ENCODE measurements around the gene MYO15A.

MYO15A gene

DNA sequence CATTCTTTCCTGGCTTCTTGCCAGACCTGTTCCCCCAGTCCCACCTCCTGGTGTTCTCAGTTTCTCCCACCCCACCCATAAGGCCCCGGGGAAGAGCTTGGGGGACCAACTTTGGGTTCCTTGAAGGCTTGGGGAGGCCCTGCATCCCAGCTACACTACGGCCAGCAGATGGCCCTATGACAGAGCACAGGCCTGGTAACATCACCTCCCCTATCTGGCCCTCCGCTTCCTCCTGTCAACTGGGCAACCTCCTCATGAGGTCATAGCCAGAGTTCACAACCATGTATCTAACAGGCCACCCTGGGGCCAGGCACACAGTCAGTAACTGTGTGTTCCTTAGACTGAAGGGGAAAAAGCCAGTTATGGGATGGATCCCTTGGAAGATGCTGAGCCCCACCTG, 31.4 kb downstream of the MYO15A start:
- TF ChIP-seq POLR2AphosphoS5 (IDR thresholded peaks at IDR 0.05; ENCODE audit: low read depth, low read length) (no peak), SIN3A (IDR thresholded peaks at IDR 0.05; ENCODE audit: borderline replicate concordance, insufficient read depth, low read length) (no peak), TAF1 (IDR thresholded peaks at IDR 0.05; ENCODE audit: borderline replicate concordance, insufficient read depth, low read length) (no peak), FOXP2 (optimal IDR thresholded peaks at IDR 0.05; ENCODE audit: borderline replicate concordance, extremely low read depth, extremely low read length, insufficient read depth) (no peak)
- TF ChIP-seq, protein P1, sequence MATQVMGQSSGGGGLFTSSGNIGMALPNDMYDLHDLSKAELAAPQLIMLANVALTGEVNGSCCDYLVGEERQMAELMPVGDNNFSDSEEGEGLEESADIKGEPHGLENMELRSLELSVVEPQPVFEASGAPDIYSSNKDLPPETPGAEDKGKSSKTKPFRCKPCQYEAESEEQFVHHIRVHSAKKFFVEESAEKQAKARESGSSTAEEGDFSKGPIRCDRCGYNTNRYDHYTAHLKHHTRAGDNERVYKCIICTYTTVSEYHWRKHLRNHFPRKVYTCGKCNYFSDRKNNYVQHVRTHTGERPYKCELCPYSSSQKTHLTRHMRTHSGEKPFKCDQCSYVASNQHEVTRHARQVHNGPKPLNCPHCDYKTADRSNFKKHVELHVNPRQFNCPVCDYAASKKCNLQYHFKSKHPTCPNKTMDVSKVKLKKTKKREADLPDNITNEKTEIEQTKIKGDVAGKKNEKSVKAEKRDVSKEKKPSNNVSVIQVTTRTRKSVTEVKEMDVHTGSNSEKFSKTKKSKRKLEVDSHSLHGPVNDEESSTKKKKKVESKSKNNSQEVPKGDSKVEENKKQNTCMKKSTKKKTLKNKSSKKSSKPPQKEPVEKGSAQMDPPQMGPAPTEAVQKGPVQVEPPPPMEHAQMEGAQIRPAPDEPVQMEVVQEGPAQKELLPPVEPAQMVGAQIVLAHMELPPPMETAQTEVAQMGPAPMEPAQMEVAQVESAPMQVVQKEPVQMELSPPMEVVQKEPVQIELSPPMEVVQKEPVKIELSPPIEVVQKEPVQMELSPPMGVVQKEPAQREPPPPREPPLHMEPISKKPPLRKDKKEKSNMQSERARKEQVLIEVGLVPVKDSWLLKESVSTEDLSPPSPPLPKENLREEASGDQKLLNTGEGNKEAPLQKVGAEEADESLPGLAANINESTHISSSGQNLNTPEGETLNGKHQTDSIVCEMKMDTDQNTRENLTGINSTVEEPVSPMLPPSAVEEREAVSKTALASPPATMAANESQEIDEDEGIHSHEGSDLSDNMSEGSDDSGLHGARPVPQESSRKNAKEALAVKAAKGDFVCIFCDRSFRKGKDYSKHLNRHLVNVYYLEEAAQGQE (IDR thresholded peaks at IDR 0.05; ENCODE audit: insufficient read depth in 1 of 2, low read depth in 2 of 2, low read length in 2 of 2): no peak

DNA sequence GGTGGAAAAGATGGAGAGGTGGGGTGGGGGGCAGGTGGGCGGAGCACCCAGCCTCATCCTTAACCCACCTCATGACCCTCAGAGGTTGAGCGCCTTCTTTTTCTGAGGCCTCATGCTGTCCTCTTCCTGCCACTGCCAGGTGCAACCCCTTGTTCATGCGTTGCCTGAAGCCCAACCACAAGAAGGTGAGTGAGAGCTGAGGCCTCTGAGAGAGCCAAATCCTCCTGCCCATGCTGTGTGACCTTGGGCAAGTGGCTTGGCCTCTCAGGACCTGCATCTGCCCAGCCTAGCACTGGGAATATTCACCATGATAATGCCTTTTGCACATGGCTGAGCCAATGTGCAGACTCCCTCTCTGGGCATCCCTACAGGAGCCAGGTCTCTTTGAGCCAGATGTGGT, 32.1 kb downstream of the MYO15A start:
- no peak for TF ChIP-seq FOXP2 (optimal IDR thresholded peaks at IDR 0.05; ENCODE audit: borderline replicate concordance, extremely low read depth, extremely low read length, insufficient read depth)
- TF ChIP-seq, protein P1 (IDR thresholded peaks at IDR 0.05; ENCODE audit: insufficient read depth in 1 of 2, low read depth in 2 of 2, low read length in 2 of 2): no peak
- TF ChIP-seq SIN3A (IDR thresholded peaks at IDR 0.05; ENCODE audit: borderline replicate concordance, insufficient read depth, low read length): no peak
- TF ChIP-seq POLR2AphosphoS5 (IDR thresholded peaks at IDR 0.05; ENCODE audit: low read depth, low read length): no peak
- TF ChIP-seq TAF1 (IDR thresholded peaks at IDR 0.05; ENCODE audit: borderline replicate concordance, insufficient read depth, low read length): no peak

DNA sequence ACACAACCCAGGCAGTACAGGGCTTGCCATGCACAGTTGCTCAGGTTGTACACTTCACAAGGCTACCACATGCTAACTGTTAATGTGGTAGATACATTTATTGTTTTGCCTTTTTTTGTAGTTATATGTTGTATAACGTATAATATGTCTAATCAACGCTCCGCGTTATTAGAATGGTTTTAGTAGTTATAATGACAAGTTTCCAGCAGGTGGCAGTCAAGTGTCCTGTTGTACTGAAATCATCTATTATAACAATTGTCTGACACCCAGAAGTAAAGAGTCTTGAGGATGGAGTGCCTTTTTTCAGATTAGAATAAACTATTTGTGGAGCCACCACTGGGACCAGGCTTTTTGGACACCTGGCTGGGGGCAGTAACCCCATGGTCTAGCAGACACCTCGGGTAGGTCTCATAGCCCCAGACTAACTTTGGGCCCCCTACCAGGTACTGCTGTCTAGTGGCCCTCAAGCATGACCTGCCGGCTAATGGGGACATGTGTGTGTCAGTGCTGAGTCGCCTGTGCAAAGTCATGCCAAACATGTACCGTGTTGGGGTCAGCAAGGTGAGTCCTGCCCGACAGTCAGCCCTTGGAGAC, 32.8 kb downstream of the MYO15A start:
- TF ChIP-seq SIN3A (IDR thresholded peaks at IDR 0.05; ENCODE audit: borderline replicate concordance, insufficient read depth, low read length) (no peak), POLR2AphosphoS5 (IDR thresholded peaks at IDR 0.05; ENCODE audit: low read depth, low read length) (no peak), TAF1 (IDR thresholded peaks at IDR 0.05; ENCODE audit: borderline replicate concordance, insufficient read depth, low read length) (no peak), FOXP2 (optimal IDR thresholded peaks at IDR 0.05; ENCODE audit: borderline replicate concordance, extremely low read depth, extremely low read length, insufficient read depth) (no peak)
- TF ChIP-seq, protein P1 (IDR thresholded peaks at IDR 0.05; ENCODE audit: insufficient read depth in 1 of 2, low read depth in 2 of 2, low read length in 2 of 2): no peak

DNA sequence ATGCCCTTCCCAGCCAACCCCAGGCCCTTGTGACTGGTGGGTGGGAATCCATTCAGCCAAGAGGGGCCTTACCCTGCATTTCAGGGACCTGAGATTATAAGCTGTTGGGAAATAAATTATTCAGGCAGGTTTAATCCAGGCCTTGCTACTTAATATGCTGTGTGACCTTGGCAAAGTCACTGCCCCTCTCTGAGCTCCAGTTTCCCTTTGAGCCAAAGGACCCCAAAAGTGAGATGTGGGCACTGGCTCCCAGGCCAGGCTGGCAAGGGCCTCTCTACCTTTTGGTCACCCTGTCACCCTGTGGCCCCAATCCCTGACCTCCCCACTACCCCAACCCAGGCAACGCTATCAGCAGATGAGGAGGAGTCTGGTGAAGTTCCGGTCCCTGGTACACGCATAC, 33.9 kb downstream of the MYO15A start:
- TF ChIP-seq TAF1 (IDR thresholded peaks at IDR 0.05; ENCODE audit: borderline replicate concordance, insufficient read depth, low read length): no peak
- TF ChIP-seq, protein P1 (IDR thresholded peaks at IDR 0.05; ENCODE audit: insufficient read depth in 1 of 2, low read depth in 2 of 2, low read length in 2 of 2): no peak
- TF ChIP-seq SIN3A (IDR thresholded peaks at IDR 0.05; ENCODE audit: borderline replicate concordance, insufficient read depth, low read length): no peak
- no peak for TF ChIP-seq FOXP2 (optimal IDR thresholded peaks at IDR 0.05; ENCODE audit: borderline replicate concordance, extremely low read depth, extremely low read length, insufficient read depth)
- no peak for TF ChIP-seq POLR2AphosphoS5 (IDR thresholded peaks at IDR 0.05; ENCODE audit: low read depth, low read length)

All from PFSK-1 (cell line).